NCI-H748 (cell line): ENCODE results near the gene S100PBP.
"Not testable (repeated sequence)": the region's sequence is repeated elsewhere in the genome, so short reads cannot be mapped to it uniquely, and the experiment has no call there.

Experiments used
- DNase-seq: peaks from one replicate; lab custom pipeline; 2025; ENCODE audit not compliant: unreplicated experiment; lab: John Stamatoyannopoulos, UW

The S100PBP gene

GRCh38 chr1:32784817-32785216, 32.6 kb upstream of the S100PBP start:
- no peak for DNase-seq

GRCh38 chr1:32786856-32787255, 30.6 kb upstream of the S100PBP start:
- no peak for DNase-seq

- not testable (repeated sequence) for DNase-seq
These were observed 28.1 kb upstream of the S100PBP start for GRCh38 chr1:32789356-32789755.

- no peak for DNase-seq
These were observed 25.6 kb upstream of the S100PBP start for GRCh38 chr1:32791881-32792280.

GRCh38 chr1:32795763-32796162, 21.7 kb upstream of the S100PBP start:
- DNase-seq = not testable (repeated sequence)

- DNase-seq = no peak
These were observed 20.0 kb upstream of the S100PBP start for GRCh38 chr1:32797456-32797855.

- DNase-seq = no peak
These were observed 19.3 kb upstream of the S100PBP start for GRCh38 chr1:32798191-32798590.

- DNase-seq = no peak
These were observed 18.6 kb upstream of the S100PBP start for GRCh38 chr1:32798679-32799416.

GRCh38 chr1:32801096-32801715, 16.2 kb upstream of the S100PBP start:
- DNase-seq = no peak

GRCh38 chr1:32804460-32804859, 13.0 kb upstream of the S100PBP start:
- DNase-seq = not testable (repeated sequence)

GRCh38 chr1:32806290-32806689, 11.2 kb upstream of the S100PBP start:
- DNase-seq = no peak

GRCh38 chr1:32806910-32807523, 10.4 kb upstream of the S100PBP start:
- no peak for DNase-seq

GRCh38 chr1:32808580-32808979, 8.9 kb upstream of the S100PBP start:
- DNase-seq = no peak

- DNase-seq = no peak
These were observed 7.1 kb upstream of the S100PBP start for GRCh38 chr1:32810358-32810757.

GRCh38 chr1:32811265-32811664, 6.2 kb upstream of the S100PBP start:
- no peak for DNase-seq

GRCh38 chr1:32811917-32812316, 5.5 kb upstream of the S100PBP start:
- DNase-seq = no peak

GRCh38 chr1:32813941-32814739, 3.3 kb upstream of the S100PBP start:
- DNase-seq = no peak

GRCh38 chr1:32816676-32817158, 736 bp upstream of the S100PBP start:
- DNase-seq = peak; percentile 42

GRCh38 chr1:32817815-32818786, 648 bp downstream of the S100PBP start:
- peak; percentile 76 for DNase-seq
